K562 (cell line): Measurements from ENCODE around the gene FTSJ1. TPM values are rescaled to one million over a fixed set of nuclear protein-coding genes. Genes with fewer than 3 reads are reported as not detected.
A peak's percentile ranks its signal among the peaks of the same experiment; 100 is the strongest.

ENCODE experiments used
- BCOR ChIP-seq: fragments of 450-650 bp; IDR thresholded peaks from 2 replicates; pipeline ENCODE4 v1.6.1; 2016
- COPS2 ChIP-seq: fragments of 450-650 bp; conservative IDR thresholded peaks from 2 replicates; pipeline ENCODE4 v1.6.1; 2016; ENCODE audit warnings: mild to moderate bottlenecking, moderate library complexity
- EGR1 ChIP-seq: fragments of 450-650 bp; conservative IDR thresholded peaks from 2 replicates; pipeline ENCODE4 v1.6.1; 2017; ENCODE audit warnings: mild to moderate bottlenecking
- PCBP1 ChIP-seq: fragments of 200-400 bp; formaldehyde crosslinking; IDR thresholded peaks from 2 replicates; pipeline ENCODE4 v1.6.1; 2018; ENCODE audit warnings: mild to moderate bottlenecking, low read depth, low read length; ENCODE audit not compliant: poor library complexity, severe bottlenecking
- POLR2B ChIP-seq: fragments of 450-650 bp; IDR thresholded peaks from 2 replicates; pipeline ENCODE4 v1.6.1; 2018; ENCODE audit warnings: low read depth; ENCODE audit not compliant: partially characterized antibody
- RCOR1 ChIP-seq, 2 experiments: IDR thresholded peaks; 2 replicates each; pipeline ENCODE4 v1.6.1; 2012; ENCODE audit warnings: low read depth in 2 of 2, low read length in 2 of 2, borderline replicate concordance in 1 of 2, improper control_type of control experiment in 1 of 2
- SMAD4 ChIP-seq: fragments of 250-450 bp; sonication (Bioruptor Pico); conservative IDR thresholded peaks from 2 replicates; pipeline ENCODE4 v1.8.0; 2021; ENCODE audit warnings: inconsistent platforms, mild to moderate bottlenecking, moderate library complexity
- TOE1 ChIP-seq, 2 experiments: fragments of 450-650 bp in 1 of 2; sonication (generic) in 1 of 2; formaldehyde crosslinking in 1 of 2; IDR thresholded peaks; 2 replicates each; pipeline versions ENCODE4 v1.7.1 to v1.8.0; 2016 to 2022; ENCODE audit warnings: borderline replicate concordance in 2 of 2, mild to moderate bottlenecking in 2 of 2, antibody characterized with exemption in 1 of 2, inconsistent platforms in 1 of 2, low read depth in 1 of 2, missing genetic modification reagents in 1 of 2, moderate library complexity in 1 of 2
- ZBTB17 ChIP-seq: fragments of 450-650 bp; formaldehyde crosslinking; IDR thresholded peaks from 2 replicates; pipeline ENCODE4 v1.4.0; 2020; ENCODE audit warnings: mild to moderate bottlenecking
- ZBTB33 ChIP-seq: sonication (generic); formaldehyde crosslinking; IDR thresholded peaks from 2 replicates; pipeline ENCODE4 v1.8.1; 2023; ENCODE audit warnings: mild to moderate bottlenecking, missing genetic modification reagents
- polyA plus RNA-seq, 8 experiments: library from polyadenylated mRNA; depleted of rRNA in 4 of 8; stranded (reverse) in 5 of 8; unstranded in 3 of 8; fragments of >200 nt; fragmentation: Nextera tagmentation in 2 of 8; fragmentation: Illumina TruSeq in 1 of 8; extraction: Ambion mirVana in 2 of 8; extraction: Trizol in 1 of 8; gene quantifications; 2 replicates each; pipeline versions ENCODE4 v1.2.1 to v1.2.3, GENCODE V29; 2011 to 2014; ENCODE audit warnings: inconsistent platforms in 1 of 8, missing spikeins in 1 of 8
- total RNA-seq, 7 experiments: library from RNA; depleted of rRNA in 6 of 7; stranded (reverse); fragments of >200 nt in 6 of 7; fragmentation: Illumina TruSeq in 2 of 7; extraction: Trizol in 2 of 7; gene quantifications; 2 replicates each; pipeline versions ENCODE4 v1.2.1 to v1.2.3, GENCODE V29; 2011 to 2021; ENCODE audit warnings: low replicate concordance in 1 of 7
- TF ChIP-seq, protein P1 (sequence below), 2 experiments: fragments of 450-650 bp in 1 of 2; sonication (generic) in 1 of 2; formaldehyde crosslinking in 1 of 2; IDR thresholded peaks; 2 replicates each; pipeline versions ENCODE4 v1.7.1 to v1.9.0; 2016 to 2022; ENCODE audit warnings: inconsistent platforms in 1 of 2, mild to moderate bottlenecking in 1 of 2, missing genetic modification reagents in 1 of 2
- TF ChIP-seq, protein P2 (sequence below), 2 experiments: fragments of 200-800 bp in 1 of 2; sonication (Bioruptor generic) in 1 of 2; sonication (generic) in 1 of 2; formaldehyde crosslinking in 1 of 2; IDR thresholded peaks in 1 of 2; conservative IDR thresholded peaks in 1 of 2; 2 replicates each; pipeline versions ENCODE4 v1.5.0 to v1.6.1; 2016 to 2020; ENCODE audit warnings: missing compliant biosample characterization in 1 of 2, missing genetic modification characterization in 1 of 2, missing genetic modification reagents in 1 of 2

The FTSJ1 gene
- total and polyA plus RNA-seq, 9 of the 15 experiments (the other 6 are each of a cell fraction or from before 2014, with no cell fraction given) = 12.2 to 95.6 (median 71.6) TPM

DNA sequence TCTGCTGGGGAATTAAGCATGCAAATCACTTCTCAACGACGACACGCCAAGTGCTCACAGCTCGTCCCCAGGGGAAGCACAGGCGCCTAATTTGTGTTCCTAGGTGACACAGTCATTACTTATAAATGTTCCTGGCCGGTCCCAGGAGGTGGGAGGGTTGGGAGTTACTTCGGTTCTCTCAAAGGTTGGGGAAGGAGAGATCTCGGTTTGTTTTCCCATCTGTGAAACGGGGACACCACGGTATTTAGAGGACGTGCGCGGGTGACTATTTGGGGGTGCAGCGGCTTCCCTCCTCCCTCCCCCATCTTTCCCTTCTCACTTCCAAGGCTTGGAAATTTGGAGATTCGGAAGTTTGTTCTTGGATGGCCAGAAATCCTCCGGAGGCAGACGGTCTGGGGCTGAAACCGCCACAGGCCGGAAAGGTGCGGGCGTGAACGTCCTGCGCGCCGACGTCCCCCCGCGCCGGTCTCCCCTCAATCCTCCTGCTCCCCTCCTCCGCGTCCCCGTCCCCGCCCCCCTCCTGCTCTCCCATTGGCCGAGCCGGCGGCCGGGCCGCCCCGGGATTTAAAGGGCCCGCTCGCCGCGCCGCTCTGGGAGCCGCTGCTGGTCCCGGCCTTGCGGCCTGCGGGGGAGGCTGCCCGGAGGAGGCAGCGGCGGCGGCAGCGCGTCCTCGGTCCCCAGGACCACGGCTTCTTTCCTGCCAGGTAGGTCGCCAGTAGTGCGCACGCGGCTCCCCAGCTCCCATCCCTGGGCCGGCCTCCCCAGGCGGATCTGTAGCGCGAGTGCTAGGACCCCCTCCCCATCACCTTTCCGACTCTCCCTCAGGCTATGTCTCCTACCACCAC is 32.6 kb downstream of the FTSJ1 start, which contains the start of gene PORCN (continued):
- peak; percentile 41 for TF ChIP-seq POLR2B
- TF ChIP-seq PCBP1 = peak; percentile 86
- TF ChIP-seq RCOR1 (IDR thresholded peaks at IDR 0.05; ENCODE audit: borderline replicate concordance in 1 of 2, low read depth in 2 of 2, low read length in 2 of 2) = peak in 1 of 2 experiments; percentile 18; a peak in 1 of 4 replicates
- TF ChIP-seq, protein P1, sequence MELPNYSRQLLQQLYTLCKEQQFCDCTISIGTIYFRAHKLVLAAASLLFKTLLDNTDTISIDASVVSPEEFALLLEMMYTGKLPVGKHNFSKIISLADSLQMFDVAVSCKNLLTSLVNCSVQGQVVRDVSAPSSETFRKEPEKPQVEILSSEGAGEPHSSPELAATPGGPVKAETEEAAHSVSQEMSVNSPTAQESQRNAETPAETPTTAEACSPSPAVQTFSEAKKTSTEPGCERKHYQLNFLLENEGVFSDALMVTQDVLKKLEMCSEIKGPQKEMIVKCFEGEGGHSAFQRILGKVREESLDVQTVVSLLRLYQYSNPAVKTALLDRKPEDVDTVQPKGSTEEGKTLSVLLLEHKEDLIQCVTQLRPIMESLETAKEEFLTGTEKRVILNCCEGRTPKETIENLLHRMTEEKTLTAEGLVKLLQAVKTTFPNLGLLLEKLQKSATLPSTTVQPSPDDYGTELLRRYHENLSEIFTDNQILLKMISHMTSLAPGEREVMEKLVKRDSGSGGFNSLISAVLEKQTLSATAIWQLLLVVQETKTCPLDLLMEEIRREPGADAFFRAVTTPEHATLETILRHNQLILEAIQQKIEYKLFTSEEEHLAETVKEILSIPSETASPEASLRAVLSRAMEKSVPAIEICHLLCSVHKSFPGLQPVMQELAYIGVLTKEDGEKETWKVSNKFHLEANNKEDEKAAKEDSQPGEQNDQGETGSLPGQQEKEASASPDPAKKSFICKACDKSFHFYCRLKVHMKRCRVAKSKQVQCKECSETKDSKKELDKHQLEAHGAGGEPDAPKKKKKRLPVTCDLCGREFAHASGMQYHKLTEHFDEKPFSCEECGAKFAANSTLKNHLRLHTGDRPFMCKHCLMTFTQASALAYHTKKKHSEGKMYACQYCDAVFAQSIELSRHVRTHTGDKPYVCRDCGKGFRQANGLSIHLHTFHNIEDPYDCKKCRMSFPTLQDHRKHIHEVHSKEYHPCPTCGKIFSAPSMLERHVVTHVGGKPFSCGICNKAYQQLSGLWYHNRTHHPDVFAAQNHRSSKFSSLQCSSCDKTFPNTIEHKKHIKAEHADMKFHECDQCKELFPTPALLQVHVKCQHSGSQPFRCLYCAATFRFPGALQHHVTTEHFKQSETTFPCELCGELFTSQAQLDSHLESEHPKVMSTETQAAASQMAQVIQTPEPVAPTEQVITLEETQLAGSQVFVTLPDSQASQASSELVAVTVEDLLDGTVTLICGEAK (IDR thresholded peaks at IDR 0.05) = peak; percentile 72
- TF ChIP-seq, protein P1 (CRISPR knock-in tag; IDR thresholded peaks at IDR 0.05) = no peak
- TF ChIP-seq ZBTB33 = no peak
- TF ChIP-seq, protein P2, sequence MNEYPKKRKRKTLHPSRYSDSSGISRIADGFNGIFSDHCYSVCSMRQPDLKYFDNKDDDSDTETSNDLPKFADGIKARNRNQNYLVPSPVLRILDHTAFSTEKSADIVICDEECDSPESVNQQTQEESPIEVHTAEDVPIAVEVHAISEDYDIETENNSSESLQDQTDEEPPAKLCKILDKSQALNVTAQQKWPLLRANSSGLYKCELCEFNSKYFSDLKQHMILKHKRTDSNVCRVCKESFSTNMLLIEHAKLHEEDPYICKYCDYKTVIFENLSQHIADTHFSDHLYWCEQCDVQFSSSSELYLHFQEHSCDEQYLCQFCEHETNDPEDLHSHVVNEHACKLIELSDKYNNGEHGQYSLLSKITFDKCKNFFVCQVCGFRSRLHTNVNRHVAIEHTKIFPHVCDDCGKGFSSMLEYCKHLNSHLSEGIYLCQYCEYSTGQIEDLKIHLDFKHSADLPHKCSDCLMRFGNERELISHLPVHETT (CRISPR knock-in tag; conservative IDR thresholded peaks at IDR 0.05 in 1 of 2, IDR thresholded peaks at IDR 0.05 in 1 of 2) = 0 out of 4 replicates have a peak, but pooled peaks of 1 of the 2 experiments have one; percentile 18
- TF ChIP-seq TOE1 (IDR thresholded peaks at IDR 0.05; ENCODE audit: borderline replicate concordance) = peak; percentile 55; the same call in 1 of the 2 replicates
- TF ChIP-seq TOE1 (CRISPR knock-in tag; IDR thresholded peaks at IDR 0.05; ENCODE audit: borderline replicate concordance, low read depth) = no peak
- TF ChIP-seq COPS2 = no peak
- peak; percentile 64 for TF ChIP-seq EGR1
- TF ChIP-seq ZBTB17 (CRISPR knock-in tag) = no peak
- peak; percentile 30; the same call in 1 of the 2 replicates for TF ChIP-seq BCOR
- TF ChIP-seq SMAD4 (CRISPR knock-in tag) = peak; percentile 26; the same call in 1 of the 2 replicates
